Frontal cortex (tissue), 4 donors: ENCODE data around the gene ASB1. TPM values are rescaled to one million over a fixed set of nuclear protein-coding genes. Genes with fewer than 3 reads are reported as not detected.

Experiments used
- DNase-seq, 2 donors: peaks; one replicate each; pipeline ENCODE4 v3.0.0; 2012; ENCODE audit warnings: low spot score in 2 of 2
- FAIRE-seq: peaks from 2 replicates; lab custom pipeline; 2012; peaks lifted over from hg19 to GRCh38; lab: Jason Lieb, UNC
- total RNA-seq: library from RNA; depleted of rRNA; stranded (reverse); fragments of >200 nt; gene quantifications from one replicate; pipeline ENCODE4 v1.2.3, GENCODE V29; 2014
- donor health status: control.
- donor health status: control.
- donor health status: control.

ASB1 gene
- 11.8 TPM for total RNA-seq

GRCh38 chr2:238426568-238427434 lies at the start of gene ASB1:
Gene ASB1 (plus strand): TSS chr2:238426927. CDS start chr2:238427071, 144 bp downstream.
- FAIRE-seq = no peak

DNA sequence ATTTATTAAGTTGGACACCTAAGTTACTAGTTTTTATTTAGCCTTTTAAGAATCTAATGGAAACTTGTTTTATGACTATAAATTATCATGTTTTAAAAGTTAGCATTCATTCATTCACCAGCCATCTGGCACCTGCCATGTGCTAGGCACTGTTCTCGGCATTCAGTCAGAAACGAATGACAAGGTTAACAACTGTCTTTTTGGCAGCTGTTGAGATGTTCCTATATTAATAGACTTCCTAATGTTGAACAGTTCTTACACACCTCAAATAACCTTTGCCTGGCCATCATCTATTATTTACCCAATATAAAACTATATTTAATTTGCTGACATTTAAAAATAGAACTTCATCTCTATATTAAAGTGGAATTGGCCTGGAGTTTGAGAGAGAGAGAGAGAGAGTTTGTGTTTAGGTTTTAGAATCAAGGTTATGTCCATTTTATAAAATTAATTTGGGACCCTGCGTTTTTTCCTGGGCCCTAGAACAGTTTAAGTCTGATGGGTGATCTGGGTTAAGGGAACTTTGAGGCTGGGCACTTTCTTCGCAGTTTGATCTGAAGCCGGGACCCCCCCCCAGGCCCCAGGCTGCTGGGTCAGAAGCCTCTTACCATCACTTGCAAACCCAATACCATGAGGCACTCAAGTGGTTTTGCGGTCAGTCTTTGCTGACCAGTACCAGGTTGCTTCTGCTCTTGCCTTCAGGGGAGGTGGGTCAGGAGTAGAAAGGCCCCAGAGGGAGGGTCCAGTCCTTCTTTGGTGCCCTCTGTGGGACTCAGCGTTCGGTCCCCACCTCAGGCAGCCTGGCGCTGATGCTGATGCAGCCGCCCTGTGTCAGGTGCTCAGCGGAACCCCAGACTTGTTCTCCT lies 48.3 kb upstream of the ASB1 start:
- DNase-seq = no peak
- FAIRE-seq = no peak

More at GRCh38 chr2:238426568-238427434, at the start of gene ASB1:
- DNase-seq = peak; percentile 87 to 94

DNA sequence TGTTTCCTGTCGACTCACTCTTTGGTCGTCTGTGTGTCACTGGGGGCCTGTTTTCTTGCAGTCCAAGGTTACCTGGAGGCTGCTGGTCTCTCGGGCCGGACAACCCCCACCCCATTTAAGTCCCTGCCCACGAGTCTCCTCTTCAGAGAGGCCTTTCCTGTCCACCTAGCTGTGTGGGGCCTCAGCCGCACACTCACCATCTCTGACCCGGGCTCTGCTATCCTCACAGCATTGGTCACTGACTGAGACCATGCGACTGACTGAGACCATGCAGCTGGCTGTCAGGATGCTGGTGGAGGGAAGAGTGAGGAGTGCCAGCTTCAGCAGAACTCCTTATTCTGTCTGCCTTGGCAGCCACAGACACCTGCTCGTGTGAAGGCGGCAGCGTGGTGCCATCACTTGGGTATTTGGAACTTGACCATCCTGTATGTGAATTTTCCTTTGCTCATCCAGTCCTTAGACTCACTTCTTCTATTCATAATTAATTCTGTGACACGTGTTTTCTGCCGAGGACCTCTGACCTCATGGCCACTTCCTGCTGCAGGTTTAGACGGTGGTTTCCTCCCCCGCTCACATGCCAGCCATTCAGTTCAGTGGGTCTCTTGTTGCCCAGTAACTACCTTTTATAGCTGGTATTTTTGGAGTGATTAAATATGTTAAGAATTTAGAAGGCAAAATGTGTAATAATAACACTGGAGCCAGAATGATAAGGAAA lies 47.5 kb upstream of the ASB1 start:
- FAIRE-seq (no peak), DNase-seq (no peak)

DNA sequence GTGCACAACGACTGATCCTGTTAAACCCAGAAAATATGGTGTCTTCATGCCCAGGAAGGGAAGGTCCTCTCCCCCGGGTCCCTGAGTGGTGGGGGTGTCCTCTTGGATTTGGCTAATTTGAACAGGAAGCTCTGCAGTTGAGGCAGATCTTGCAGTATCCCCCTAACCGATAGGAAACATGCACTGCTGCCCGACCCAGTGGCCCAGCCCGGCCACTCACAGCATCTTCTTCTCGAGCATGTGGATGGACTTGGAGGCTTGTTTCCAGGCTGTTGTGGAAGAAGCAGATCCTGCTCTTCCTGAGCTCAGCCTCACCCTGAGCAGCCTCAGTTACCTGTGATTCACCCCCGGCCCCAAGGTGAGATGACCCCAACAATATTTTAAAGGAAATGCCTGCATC lies 46.4 kb upstream of the ASB1 start:
- no peak for DNase-seq
- FAIRE-seq = no peak

DNA sequence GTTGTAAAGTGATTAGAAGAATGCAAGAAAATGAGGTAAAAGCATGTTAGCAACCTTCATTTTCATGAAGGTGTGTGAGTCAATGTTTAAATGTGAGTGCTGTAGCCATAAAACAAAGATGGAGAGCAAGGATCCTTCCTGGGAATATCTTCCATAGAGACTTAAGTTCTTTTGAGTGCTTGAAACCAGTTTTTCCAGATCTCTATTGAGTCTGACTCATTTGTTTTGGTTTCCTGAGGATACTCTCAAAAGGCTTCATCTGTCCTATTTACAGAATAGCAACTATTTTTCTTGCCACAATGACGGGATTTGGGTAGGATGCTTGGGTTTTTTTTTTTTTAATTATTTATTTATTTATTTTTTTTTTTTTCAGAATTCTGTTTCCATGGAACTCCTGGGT lies 45.9 kb upstream of the ASB1 start:
- DNase-seq (no peak), FAIRE-seq (no peak)

GRCh38 chr2:238381341-238382115 lies 45.2 kb upstream of the ASB1 start:
- DNase-seq (no peak), FAIRE-seq (no peak)

DNA sequence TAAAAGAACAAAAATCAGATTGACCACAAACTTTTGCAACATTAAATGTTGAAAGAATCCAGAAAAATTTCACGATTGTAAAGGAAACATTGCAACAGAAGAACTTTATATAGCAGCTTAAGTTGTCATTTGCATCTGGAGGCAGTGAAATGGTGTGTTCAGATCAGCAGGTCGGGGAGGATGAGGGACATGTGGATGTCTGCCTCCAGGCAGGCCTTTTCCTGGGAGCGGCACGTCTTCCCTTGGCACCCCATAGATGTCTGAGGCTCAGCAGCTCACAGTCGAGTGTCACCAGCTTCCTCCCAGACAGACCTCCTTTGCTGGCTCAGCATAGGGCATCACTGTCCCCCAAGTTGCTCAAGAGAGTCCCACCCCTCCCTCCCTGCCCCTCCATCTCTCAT lies 44.3 kb upstream of the ASB1 start:
- FAIRE-seq = no peak

DNA sequence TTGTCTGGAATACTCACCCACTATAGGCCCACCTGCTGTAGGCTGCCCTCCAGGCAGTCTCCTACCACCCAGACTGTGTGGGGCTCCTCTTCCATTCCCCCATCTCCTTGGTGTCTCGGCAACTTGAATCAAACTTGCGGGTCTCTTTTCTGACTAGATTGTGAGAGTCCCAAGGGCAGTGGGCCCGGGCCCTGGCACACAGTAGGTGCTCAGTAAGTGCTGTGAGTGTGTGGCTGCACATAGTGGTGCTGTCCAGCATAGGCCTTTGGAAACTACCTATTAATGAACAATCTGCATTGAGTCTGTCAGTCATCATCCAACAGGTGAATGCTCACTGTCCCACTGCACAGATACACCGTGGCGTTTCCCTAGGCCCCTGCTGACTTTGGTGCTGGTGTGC lies 43.6 kb upstream of the ASB1 start:
- DNase-seq (no peak), FAIRE-seq (no peak)

More for the DNA sequence above, 44.3 kb upstream of the ASB1 start:
- no peak for DNase-seq

- DNase-seq (no peak), FAIRE-seq (no peak)
Observed at GRCh38 chr2:238383743-238384380, 42.9 kb upstream of the ASB1 start.

- DNase-seq (no peak), FAIRE-seq (no peak)
Observed at GRCh38 chr2:238387332-238387731, 39.4 kb upstream of the ASB1 start.

DNA sequence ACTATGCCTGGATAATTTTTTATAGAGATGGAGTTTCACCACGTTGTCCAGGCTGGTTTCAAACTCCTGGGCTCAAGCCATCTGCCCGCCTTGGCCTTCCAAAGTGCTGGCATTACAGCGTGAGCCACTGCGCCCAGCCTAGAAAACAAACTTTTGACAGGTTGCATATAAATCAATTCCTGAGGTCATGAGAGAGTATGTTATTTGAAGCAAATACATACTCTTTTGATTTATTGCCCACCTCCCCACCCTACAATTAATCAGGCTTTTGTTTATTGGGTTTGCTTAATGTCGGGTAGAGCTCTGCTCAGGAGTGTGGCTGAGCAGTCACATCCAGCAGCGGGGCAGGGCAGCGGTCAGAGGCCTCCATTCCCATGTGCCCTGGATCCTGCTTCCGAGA lies 37.9 kb upstream of the ASB1 start:
- FAIRE-seq (no peak), DNase-seq (no peak)

DNA sequence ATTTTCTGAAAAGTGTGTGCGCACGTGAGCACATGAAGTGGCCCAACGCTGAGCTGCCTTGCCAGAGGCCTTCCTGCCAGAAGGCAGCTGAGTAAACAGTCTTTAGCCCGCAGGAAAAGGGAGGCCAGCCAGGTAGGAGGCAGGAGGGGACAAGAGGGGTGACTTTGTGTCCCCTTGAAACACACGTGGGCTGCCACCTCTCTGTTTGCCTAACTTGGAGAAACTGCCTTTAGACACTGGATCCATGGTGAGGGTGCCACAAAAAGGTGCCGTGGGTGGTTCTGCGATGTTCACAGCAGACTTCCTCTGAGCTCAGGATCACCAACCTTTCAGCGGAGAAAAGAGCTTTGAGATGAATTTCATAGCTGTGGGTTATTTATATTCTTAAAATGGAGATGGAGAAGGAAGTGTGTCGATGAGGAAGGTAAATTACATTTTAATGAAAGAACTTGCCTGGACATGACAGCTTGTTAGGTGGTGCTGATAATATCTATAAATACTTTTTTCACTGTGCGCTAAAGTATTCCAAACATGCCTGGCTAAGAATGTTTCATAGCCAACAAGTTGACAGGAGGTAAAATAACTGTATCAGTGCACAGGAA lies 36.6 kb upstream of the ASB1 start:
- FAIRE-seq (no peak), DNase-seq (no peak)

DNA sequence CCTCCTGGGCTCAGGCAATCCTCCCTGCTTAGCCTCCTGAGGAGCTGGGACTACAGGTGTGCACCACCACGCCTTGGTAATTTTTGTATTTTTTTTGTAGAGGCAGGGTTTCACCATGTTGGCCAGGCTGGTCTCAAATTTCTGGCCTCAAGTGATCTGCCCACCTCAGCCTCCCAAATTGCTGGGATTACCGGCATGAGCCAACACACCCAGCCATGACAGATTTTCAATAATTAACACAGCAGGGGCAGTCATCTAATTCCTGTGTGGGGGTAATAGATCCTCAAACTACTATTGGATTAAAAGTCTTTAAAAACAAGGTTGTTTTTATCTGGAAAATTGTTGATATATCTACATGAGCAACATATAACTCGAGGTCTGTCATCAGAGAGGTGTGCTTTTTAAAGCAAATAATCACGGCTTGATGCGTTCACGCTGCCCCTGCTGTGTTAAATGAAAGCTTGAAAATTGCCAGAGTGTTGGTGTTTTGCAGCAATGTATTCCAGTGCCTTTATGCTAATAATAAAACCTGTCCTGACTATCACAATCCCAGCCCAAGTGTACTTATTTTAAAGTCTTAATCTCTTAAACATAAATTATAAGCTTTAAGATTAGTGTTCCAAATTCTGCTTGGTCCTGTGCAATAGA lies 35.6 kb upstream of the ASB1 start:
- DNase-seq = no peak
- FAIRE-seq = no peak

DNA sequence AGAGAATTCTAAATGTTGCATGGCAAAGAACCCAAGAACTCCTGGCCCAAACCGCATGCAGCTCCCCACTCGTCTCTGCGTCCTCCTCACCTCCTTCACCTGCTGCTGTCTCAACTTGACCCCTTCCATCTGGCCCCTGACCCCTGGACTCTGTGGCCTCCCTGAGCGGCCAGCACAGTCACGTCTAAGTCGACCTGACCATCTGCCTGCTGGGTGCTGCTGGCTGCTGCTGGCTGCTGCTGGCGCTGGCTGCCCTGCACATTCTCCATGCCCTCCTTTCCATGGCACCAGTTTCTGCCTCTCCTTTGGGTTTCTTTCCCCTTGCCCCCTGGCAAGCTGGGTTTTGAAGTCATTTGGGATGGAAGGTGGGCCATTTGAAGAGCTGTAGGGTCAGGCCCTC lies 30.1 kb upstream of the ASB1 start:
- FAIRE-seq = no peak

DNA sequence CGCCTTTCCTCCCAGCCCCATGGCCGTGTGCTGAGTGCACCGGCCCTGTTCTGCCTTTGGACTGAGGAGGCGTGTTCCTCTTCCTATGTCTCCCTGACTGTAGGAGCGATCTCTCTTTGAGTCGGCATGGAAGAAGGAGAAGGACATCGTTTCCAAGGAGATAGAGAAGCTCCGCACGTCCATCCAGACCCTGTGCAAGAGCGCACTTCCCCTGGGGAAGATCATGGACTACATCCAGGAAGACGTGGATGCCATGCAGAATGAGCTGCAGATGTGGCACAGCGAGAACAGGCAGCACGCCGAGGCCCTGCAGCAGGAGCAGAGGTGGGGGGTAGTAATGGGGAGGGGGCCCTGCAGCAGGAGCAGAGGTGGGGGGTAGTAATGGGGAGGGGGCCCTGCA lies 29.4 kb upstream of the ASB1 start:
- no peak for FAIRE-seq
- DNase-seq = no peak

More for the DNA sequence above, 30.1 kb upstream of the ASB1 start:
- no peak for DNase-seq

DNA sequence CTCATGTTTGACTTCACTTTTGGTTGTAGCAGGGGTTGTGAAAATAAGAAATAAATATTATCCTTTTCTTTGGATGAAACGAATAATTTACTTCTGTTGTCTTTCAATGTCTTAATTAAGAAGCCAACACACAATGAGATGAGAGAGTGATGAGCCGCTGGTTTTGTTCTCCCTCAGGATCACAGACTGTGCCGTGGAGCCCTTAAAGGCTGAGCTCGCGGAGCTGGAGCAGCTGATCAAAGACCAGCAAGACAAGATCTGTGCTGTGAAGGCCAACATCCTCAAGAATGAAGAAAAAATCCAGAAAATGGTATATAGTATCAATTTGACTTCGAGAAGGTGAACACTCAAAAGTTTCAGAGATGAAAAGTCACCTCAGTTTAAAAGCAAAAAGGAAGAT lies 28.1 kb upstream of the ASB1 start:
- DNase-seq (no peak), FAIRE-seq (no peak)

DNA sequence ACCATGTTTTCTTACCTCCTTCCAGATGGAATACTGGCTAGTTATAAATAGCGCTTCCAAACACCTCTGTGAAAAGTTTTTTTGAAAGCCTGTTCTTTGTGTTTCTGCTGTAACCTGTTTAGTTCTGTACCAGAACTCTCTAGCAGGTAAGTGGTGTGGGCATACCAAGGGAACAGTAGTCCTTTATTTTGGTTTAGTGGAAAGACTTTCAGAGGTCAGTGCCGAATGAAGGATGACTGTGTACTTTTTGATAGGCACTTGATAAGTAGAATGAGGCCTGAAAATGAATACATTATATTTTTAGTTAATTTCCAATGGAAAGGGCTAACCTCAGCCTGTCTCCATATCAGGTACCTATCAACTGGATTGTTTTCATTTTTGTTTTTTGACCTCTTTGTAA lies 27.6 kb upstream of the ASB1 start:
- no peak for FAIRE-seq
- DNase-seq = no peak

DNA sequence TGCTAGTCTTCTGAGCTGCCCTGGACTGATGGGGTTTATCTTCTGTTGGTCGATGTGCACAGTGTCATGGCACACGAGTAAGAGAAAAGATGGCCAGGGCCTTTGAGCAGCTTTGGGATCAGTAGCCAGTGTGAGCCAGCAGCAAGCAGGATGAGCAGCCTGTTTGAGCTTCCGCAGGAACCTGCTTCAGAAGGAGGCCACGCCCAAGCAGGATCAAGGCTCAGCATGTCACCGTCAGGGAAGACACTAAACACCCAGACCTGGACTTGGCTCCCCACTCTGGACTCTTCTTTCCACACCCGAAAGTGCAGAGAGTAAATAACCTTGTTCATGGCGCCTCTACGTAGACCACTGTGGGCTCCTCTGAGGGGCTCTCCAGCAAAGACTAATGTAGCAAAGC lies 25.2 kb upstream of the ASB1 start:
- no peak for DNase-seq
- no peak for FAIRE-seq
